ENCODE measurements around the gene SLC7A14. TPM values are rescaled to one million over a fixed set of nuclear protein-coding genes. Genes with fewer than 3 reads are reported as not detected.
"Not testable (repeated sequence)": the region's sequence is repeated elsewhere in the genome, so short reads cannot be mapped to it uniquely, and the experiment has no call there.

Gene SLC7A14
- total RNA-seq, 2 experiments from 2014 or later: not detected

- no peak for DNase-seq
- H3K36me3 Mint-ChIP-seq (ENCODE audit: low read depth): no peaks in the 10 kb centered on the region
- CTCF ChIA-PET: no interaction called here
Measured at GRCh38 chr3:170572665-170573253, 13.1 kb downstream of the SLC7A14 start.

GRCh38 chr3:170567598-170567997 lies 18.3 kb downstream of the SLC7A14 start:
- peaks cover 21% of the 10 kb centered on the region for H3K4me1 Mint-ChIP-seq
- H3K4me3 Mint-ChIP-seq; CTCF ChIA-PET; H3K9me3 Mint-ChIP-seq; H3K27me3 Mint-ChIP-seq; H3K36me3 Mint-ChIP-seq (ENCODE audit: low read depth); DNase-seq; POLR2A ChIA-PET; H3K27ac Mint-ChIP-seq: not testable (repeated sequence)

More at GRCh38 chr3:170572665-170573253, 13.1 kb downstream of the SLC7A14 start:
- Mint-ChIP-seq H3K4me3 (no peak overlapping the region), H3K27ac (no peak overlapping the region), H3K27me3 (peaks cover 29% of the 10 kb centered on the region), H3K9me3 (no peaks in the 10 kb centered on the region), H3K4me1 (peaks cover 16% of the 10 kb centered on the region)
- POLR2A ChIA-PET: no interaction called here

- Mint-ChIP-seq H3K9me3 (no peaks in the 10 kb centered on the region), H3K4me1 (peaks cover 21% of the 10 kb centered on the region), H3K4me3 (no peak overlapping the region), H3K27ac (no peak overlapping the region), H3K27me3 (peaks cover 7% of the 10 kb centered on the region), H3K36me3 (ENCODE audit: low read depth) (no peaks in the 10 kb centered on the region)
- ChIA-PET CTCF (interaction anchor here (1.0 to 1.1 kb wide), 2 partner anchors 11 to 153 kb away, joined by 3 read pairs; no protein-coding TSS in a partner anchor), POLR2A (no interaction called here)
- DNase-seq: no peak
Measured at GRCh38 chr3:170566413-170566812, 19.5 kb downstream of the SLC7A14 start.

- Mint-ChIP-seq H3K4me3 (no peak overlapping the region), H3K9me3 (no peaks in the 10 kb centered on the region), H3K4me1 (peaks cover 26% of the 10 kb centered on the region), H3K27ac (no peak overlapping the region), H3K36me3 (ENCODE audit: low read depth) (no peaks in the 10 kb centered on the region), H3K27me3 (peaks cover 13% of the 10 kb centered on the region)
- DNase-seq: no peak
- POLR2A ChIA-PET: no interaction called here
- CTCF ChIA-PET: interaction anchor here (0.6 to 1.1 kb wide), 3 partner anchors 12 to 189 kb away, joined by 3 read pairs; no protein-coding TSS in a partner anchor
Measured at GRCh38 chr3:170565495-170565894, 20.4 kb downstream of the SLC7A14 start.

GRCh38 chr3:170564664-170565063 lies 21.2 kb downstream of the SLC7A14 start:
- H3K27ac Mint-ChIP-seq: no peak overlapping the region
- H3K36me3 Mint-ChIP-seq (ENCODE audit: low read depth): no peaks in the 10 kb centered on the region
- peaks cover 29% of the 10 kb centered on the region for H3K4me1 Mint-ChIP-seq
- no peak overlapping the region for H3K4me3 Mint-ChIP-seq
- no peaks in the 10 kb centered on the region for H3K9me3 Mint-ChIP-seq
- ChIA-PET CTCF (no interaction called here), POLR2A (interaction anchor here (1.3 kb wide), 1 partner anchor 12 kb away, joined by 3 read pairs; no protein-coding TSS in a partner anchor)
- DNase-seq: no peak
- H3K27me3 Mint-ChIP-seq: peaks cover 20% of the 10 kb centered on the region

- POLR2A ChIA-PET: interaction anchor here (0.7 to 1.3 kb wide), 2 partner anchors 11 to 33 kb away, joined by 3 read pairs; no protein-coding TSS in a partner anchor
- H3K27ac Mint-ChIP-seq: peak overlapping the region; percentile 3
- CTCF ChIA-PET: interaction anchor here (0.7 kb wide), 1 partner anchor 246 kb away, joined by 3 read pairs; no protein-coding TSS in a partner anchor
Measured at GRCh38 chr3:170563712-170564423, 22.0 kb downstream of the SLC7A14 start.

GRCh38 chr3:170562080-170562479 lies 23.8 kb downstream of the SLC7A14 start:
- H3K4me3 Mint-ChIP-seq: no peak overlapping the region
- no peaks in the 10 kb centered on the region for H3K36me3 Mint-ChIP-seq (ENCODE audit: low read depth)
- no peak for DNase-seq
- no peak overlapping the region for H3K27ac Mint-ChIP-seq
- CTCF ChIA-PET: no interaction called here
- POLR2A ChIA-PET: no interaction called here
- H3K4me1 Mint-ChIP-seq: peaks cover 29% of the 10 kb centered on the region
- H3K27me3 Mint-ChIP-seq: peaks cover 30% of the 10 kb centered on the region
- H3K9me3 Mint-ChIP-seq: no peaks in the 10 kb centered on the region

More at GRCh38 chr3:170563712-170564423, 22.0 kb downstream of the SLC7A14 start:
- H3K4me3 Mint-ChIP-seq: no peak overlapping the region
- no peaks in the 10 kb centered on the region for H3K36me3 Mint-ChIP-seq (ENCODE audit: low read depth)
- peaks cover 29% of the 10 kb centered on the region for H3K4me1 Mint-ChIP-seq
- peak; percentile 28 for DNase-seq
- H3K9me3 Mint-ChIP-seq: no peaks in the 10 kb centered on the region
- peaks cover 24% of the 10 kb centered on the region for H3K27me3 Mint-ChIP-seq

- no peak overlapping the region for H3K27ac Mint-ChIP-seq
- H3K27me3 Mint-ChIP-seq: peaks cover 31% of the 10 kb centered on the region
- H3K36me3 Mint-ChIP-seq (ENCODE audit: low read depth): no peaks in the 10 kb centered on the region
- POLR2A ChIA-PET: no interaction called here
- no peak overlapping the region for H3K4me3 Mint-ChIP-seq
- peaks cover 29% of the 10 kb centered on the region for H3K4me1 Mint-ChIP-seq
- CTCF ChIA-PET: no interaction called here
- DNase-seq: no peak
- H3K9me3 Mint-ChIP-seq: no peaks in the 10 kb centered on the region
Measured at GRCh38 chr3:170560717-170561382, 25.0 kb downstream of the SLC7A14 start.

GRCh38 chr3:170560296-170560695 lies 25.6 kb downstream of the SLC7A14 start:
- no peak for DNase-seq
- H3K4me3 Mint-ChIP-seq: no peak overlapping the region
- H3K4me1 Mint-ChIP-seq: peaks cover 29% of the 10 kb centered on the region
- no peak overlapping the region for H3K27ac Mint-ChIP-seq
- ChIA-PET POLR2A (no interaction called here), CTCF (no interaction called here)
- peaks cover 32% of the 10 kb centered on the region for H3K27me3 Mint-ChIP-seq
- no peaks in the 10 kb centered on the region for H3K9me3 Mint-ChIP-seq
- H3K36me3 Mint-ChIP-seq (ENCODE audit: low read depth): no peaks in the 10 kb centered on the region

- DNase-seq: no peak
- H3K36me3 Mint-ChIP-seq (ENCODE audit: low read depth): no peaks in the 10 kb centered on the region
- H3K27me3 Mint-ChIP-seq: peaks cover 39% of the 10 kb centered on the region
- H3K9me3 Mint-ChIP-seq: no peaks in the 10 kb centered on the region
- CTCF ChIA-PET: interaction anchor here (0.7 kb wide), 1 partner anchor 1133 kb away, joined by 4 read pairs; no protein-coding TSS in a partner anchor
- POLR2A ChIA-PET: no interaction called here
- no peak overlapping the region for H3K27ac Mint-ChIP-seq
- no peak overlapping the region for H3K4me3 Mint-ChIP-seq
- H3K4me1 Mint-ChIP-seq: peaks cover 13% of the 10 kb centered on the region
Measured at GRCh38 chr3:170558427-170558826, 27.4 kb downstream of the SLC7A14 start.

GRCh38 chr3:170555329-170555728 lies 30.5 kb downstream of the SLC7A14 start:
- H3K9me3 Mint-ChIP-seq: no peaks in the 10 kb centered on the region
- no peak overlapping the region for H3K27ac Mint-ChIP-seq
- ChIA-PET POLR2A (no interaction called here), CTCF (no interaction called here)
- H3K4me3 Mint-ChIP-seq: no peak overlapping the region
- H3K4me1 Mint-ChIP-seq: peaks cover under 1% of the 10 kb centered on the region
- H3K36me3 Mint-ChIP-seq (ENCODE audit: low read depth): no peaks in the 10 kb centered on the region
- peaks cover 43% of the 10 kb centered on the region for H3K27me3 Mint-ChIP-seq
- DNase-seq: no peak

- H3K4me3 Mint-ChIP-seq: no peak overlapping the region
- H3K36me3 Mint-ChIP-seq (ENCODE audit: low read depth): no peaks in the 10 kb centered on the region
- ChIA-PET POLR2A (no interaction called here), CTCF (no interaction called here)
- H3K27me3 Mint-ChIP-seq: peaks cover 44% of the 10 kb centered on the region
- no peak for DNase-seq
- no peak overlapping the region for H3K27ac Mint-ChIP-seq
- H3K9me3 Mint-ChIP-seq: no peaks in the 10 kb centered on the region
- H3K4me1 Mint-ChIP-seq: no peaks in the 10 kb centered on the region
Measured at GRCh38 chr3:170553788-170554757, 31.8 kb downstream of the SLC7A14 start.

Measured in activated CD4-positive, alpha-beta memory T cell treated with anti-CD3 and anti-CD28 coated beads, Interleukin-2, amount 10 ng/mL, durations not matched to agents 7 days and 5 days (primary cell).